GM21576 (cell line): ENCODE measurements around the gene WDR37.
"Not testable (repeated sequence)": the region's sequence is repeated elsewhere in the genome, so short reads cannot be mapped to it uniquely, and the experiment has no call there.

Experiments
- ATAC-seq: cut with Tn5 transposase; IDR thresholded peaks from one replicate; pipeline ENCODE4 v1.9.1; 2021; ENCODE audit warnings: mild to moderate bottlenecking, moderate library complexity; ENCODE audit not compliant: unreplicated experiment

The WDR37 gene

GRCh38 chr10:1056326-1057105 is at the start of gene WDR37:
Gene WDR37, plus strand, starts transcription at chr10:1056385. Its CDS starts 15,771 bp downstream, at chr10:1072156.
- peak; percentile 92 for ATAC-seq

GRCh38 chr10:1006573-1006972 is 49.6 kb upstream of the WDR37 start:
- no peak for ATAC-seq

GRCh38 chr10:1007583-1007982 is 48.6 kb upstream of the WDR37 start:
- no peak for ATAC-seq

GRCh38 chr10:1009071-1009494 is 47.1 kb upstream of the WDR37 start:
- no peak for ATAC-seq

- not testable (repeated sequence) for ATAC-seq
These were observed 46.2 kb upstream of the WDR37 start for GRCh38 chr10:1009947-1010346.

- ATAC-seq: no peak
These were observed 45.5 kb upstream of the WDR37 start for GRCh38 chr10:1010703-1011102.

GRCh38 chr10:1011696-1012095 is 44.5 kb upstream of the WDR37 start:
- ATAC-seq: no peak

GRCh38 chr10:1015688-1016087 is 40.5 kb upstream of the WDR37 start:
- no peak for ATAC-seq

GRCh38 chr10:1019362-1019761 is 36.8 kb upstream of the WDR37 start:
- ATAC-seq: no peak

- no peak for ATAC-seq
These were observed 35.7 kb upstream of the WDR37 start for GRCh38 chr10:1020460-1020859.

- ATAC-seq: no peak
These were observed 35.2 kb upstream of the WDR37 start for GRCh38 chr10:1020958-1021357.

- no peak for ATAC-seq
These were observed 33.8 kb upstream of the WDR37 start for GRCh38 chr10:1022413-1022812.

- no peak for ATAC-seq
These were observed 32.1 kb upstream of the WDR37 start for GRCh38 chr10:1024103-1024502.

- ATAC-seq: no peak
These were observed 30.5 kb upstream of the WDR37 start, which contains the start of gene IDI2 for GRCh38 chr10:1025683-1026082. Gene IDI2, minus strand, starts transcription at chr10:1025859. Its CDS starts 1,136 bp downstream, at chr10:1024723.

- ATAC-seq: no peak
These were observed 29.6 kb upstream of the WDR37 start for GRCh38 chr10:1026578-1026977.

- ATAC-seq: no peak
These were observed 26.3 kb upstream of the WDR37 start for GRCh38 chr10:1029838-1030237.

GRCh38 chr10:1033601-1034000 is 22.6 kb upstream of the WDR37 start:
- ATAC-seq: no peak

GRCh38 chr10:1034758-1035157 is 21.4 kb upstream of the WDR37 start:
- ATAC-seq: no peak

GRCh38 chr10:1035201-1035600 is 21.0 kb upstream of the WDR37 start:
- no peak for ATAC-seq

- ATAC-seq: peak; percentile 78
These were observed 19.8 kb upstream of the WDR37 start for GRCh38 chr10:1036341-1036791.

- no peak for ATAC-seq
These were observed 19.1 kb upstream of the WDR37 start for GRCh38 chr10:1037098-1037497.

GRCh38 chr10:1038769-1039168 is 17.4 kb upstream of the WDR37 start:
- ATAC-seq: not testable (repeated sequence)

GRCh38 chr10:1040133-1040532 is 16.1 kb upstream of the WDR37 start:
- no peak for ATAC-seq
